Kidney epithelial cell (primary cell): ENCODE measurements around the gene ABCB8. TPM values are rescaled to one million over a fixed set of nuclear protein-coding genes. Genes with fewer than 3 reads are reported as not detected.

Source experiments
- DNase-seq: peaks from one replicate; pipeline ENCODE4 v3.0.0-alpha.2; 2010; ENCODE audit warnings: low read depth
- H3K27me3 ChIP-seq: 2 replicates; pipeline ENCODE4 v1.6.0; 2011; ENCODE audit warnings: low read length; ENCODE audit not compliant: control insufficient read depth, insufficient read depth
- H3K36me3 ChIP-seq: 2 replicates; pipeline ENCODE4 v1.5.1; 2011; ENCODE audit warnings: low read length; ENCODE audit not compliant: control insufficient read depth, insufficient read depth
- H3K4me3 ChIP-seq: 2 replicates; pipeline ENCODE4 v1.5.1; 2011; ENCODE audit warnings: low read depth, mild to moderate bottlenecking, control low read depth, low read length
- total RNA-seq: library from RNA; depleted of rRNA; stranded (reverse); fragments of >200 nt; gene quantifications from 2 replicates; pipeline ENCODE4 v1.2.3, GENCODE V29; 2015
- TF ChIP-seq, protein P1 (sequence below): IDR thresholded peaks from 2 replicates; pipeline ENCODE4 v1.5.1; 2011; ENCODE audit warnings: mild to moderate bottlenecking, moderate library complexity, low read length, control low read depth, inconsistent platforms; ENCODE audit not compliant: insufficient read depth, poor library complexity, severe bottlenecking

ABCB8 gene
- total RNA-seq, 1 donor from 2014 or later, result 37.1 TPM

DNA sequence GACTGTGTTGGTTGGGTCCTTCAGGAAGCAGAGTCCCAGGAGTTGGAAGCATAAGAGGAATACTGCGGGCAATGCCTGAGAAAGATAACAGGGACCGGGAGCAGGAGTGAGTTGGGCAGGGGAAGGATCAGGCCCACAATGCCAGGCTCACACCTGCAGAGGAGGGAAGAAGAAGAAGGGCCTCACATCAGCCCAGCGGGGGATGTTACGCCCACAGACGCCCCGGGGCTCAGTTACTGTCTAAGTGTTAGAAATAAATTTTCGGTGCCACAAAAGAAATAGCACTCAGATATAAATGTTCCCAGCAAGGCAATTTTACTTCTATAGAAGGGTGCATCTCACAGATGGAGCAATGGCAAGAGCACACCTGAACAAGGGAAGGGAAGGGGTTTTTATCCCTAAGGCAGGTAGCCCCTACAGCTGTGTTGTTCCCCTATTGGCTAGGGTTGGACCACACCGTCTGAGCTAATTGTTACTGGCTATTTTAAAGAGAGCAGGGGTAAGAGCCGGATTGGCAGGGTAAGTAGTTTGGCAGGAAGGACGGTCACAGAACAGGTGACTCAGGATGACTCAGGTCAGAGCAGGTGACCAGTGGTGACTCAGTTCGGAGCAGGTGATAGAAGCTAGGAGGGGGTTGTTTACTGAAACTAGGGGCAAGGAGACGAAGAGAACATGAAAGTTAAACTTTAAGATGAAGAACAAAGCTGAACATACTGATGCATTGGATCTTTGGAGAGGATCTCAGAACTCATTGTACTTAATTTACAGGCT, 37.6 kb upstream of the ABCB8 start, which contains the start of gene NOS3:
TSS of gene NOS3 (plus strand) at position 602 of the 771 bp plus-strand sequence. CDS start 2,787 bp downstream, outside the sequence.
- Histone ChIP-seq H3K4me3 (no peak within 1 kb of the TSS), H3K27me3 (peaks cover 24% of the 10 kb centered on the region), H3K36me3 (no peaks in the 10 kb centered on the region)
- DNase-seq, result no peak
- TF ChIP-seq, protein P1, sequence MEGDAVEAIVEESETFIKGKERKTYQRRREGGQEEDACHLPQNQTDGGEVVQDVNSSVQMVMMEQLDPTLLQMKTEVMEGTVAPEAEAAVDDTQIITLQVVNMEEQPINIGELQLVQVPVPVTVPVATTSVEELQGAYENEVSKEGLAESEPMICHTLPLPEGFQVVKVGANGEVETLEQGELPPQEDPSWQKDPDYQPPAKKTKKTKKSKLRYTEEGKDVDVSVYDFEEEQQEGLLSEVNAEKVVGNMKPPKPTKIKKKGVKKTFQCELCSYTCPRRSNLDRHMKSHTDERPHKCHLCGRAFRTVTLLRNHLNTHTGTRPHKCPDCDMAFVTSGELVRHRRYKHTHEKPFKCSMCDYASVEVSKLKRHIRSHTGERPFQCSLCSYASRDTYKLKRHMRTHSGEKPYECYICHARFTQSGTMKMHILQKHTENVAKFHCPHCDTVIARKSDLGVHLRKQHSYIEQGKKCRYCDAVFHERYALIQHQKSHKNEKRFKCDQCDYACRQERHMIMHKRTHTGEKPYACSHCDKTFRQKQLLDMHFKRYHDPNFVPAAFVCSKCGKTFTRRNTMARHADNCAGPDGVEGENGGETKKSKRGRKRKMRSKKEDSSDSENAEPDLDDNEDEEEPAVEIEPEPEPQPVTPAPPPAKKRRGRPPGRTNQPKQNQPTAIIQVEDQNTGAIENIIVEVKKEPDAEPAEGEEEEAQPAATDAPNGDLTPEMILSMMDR, result no peak

DNA sequence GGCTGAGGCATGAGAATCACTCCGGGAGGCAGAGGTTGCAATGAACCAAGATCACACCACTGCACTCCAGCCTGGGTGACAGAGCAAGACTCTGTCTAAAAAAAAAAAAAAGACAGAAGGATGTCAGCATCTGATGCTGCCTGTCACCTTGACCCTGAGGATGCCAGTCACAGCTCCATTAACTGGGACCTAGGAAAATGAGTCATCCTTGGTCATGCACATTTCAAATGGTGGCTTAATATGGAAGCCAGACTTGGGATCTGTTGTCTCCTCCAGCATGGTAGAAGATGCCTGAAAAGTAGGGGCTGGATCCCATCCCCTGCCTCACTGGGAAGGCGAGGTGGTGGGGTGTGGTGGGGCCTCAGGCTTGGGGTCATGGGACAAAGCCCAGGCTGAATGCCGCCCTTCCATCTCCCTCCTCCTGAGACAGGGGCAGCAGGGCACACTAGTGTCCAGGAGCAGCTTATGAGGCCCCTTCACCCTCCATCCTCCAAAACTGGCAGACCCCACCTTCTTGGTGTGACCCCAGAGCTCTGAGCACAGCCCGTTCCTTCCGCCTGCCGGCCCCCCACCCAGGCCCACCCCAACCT, 36.1 kb upstream of the ABCB8 start:
- H3K27me3 ChIP-seq, result peaks cover 16% of the 10 kb centered on the region

DNA sequence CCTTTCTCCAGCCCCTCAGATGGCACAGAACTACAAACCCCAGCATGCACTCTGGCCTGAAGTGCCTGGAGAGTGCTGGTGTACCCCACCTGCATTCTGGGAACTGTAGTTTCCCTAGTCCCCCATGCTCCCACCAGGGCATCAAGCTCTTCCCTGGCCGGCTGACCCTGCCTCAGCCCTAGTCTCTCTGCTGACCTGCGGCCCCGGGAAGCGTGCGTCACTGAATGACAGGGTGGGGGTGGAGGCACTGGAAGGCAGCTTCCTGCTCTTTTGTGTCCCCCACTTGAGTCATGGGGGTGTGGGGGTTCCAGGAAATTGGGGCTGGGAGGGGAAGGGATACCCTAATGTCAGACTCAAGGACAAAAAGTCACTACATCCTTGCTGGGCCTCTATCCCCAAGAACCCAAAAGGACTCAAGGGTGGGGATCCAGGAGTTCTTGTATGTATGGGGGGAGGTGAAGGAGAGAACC, 35.4 kb upstream of the ABCB8 start:
- Histone ChIP-seq H3K4me3 (no peak overlapping the region), H3K27me3 (peaks cover 14% of the 10 kb centered on the region), H3K36me3 (no peaks in the 10 kb centered on the region)
- TF ChIP-seq, protein P1, result no peak
- no peak for DNase-seq

More for the DNA sequence above, 36.1 kb upstream of the ABCB8 start:
- no peak for DNase-seq
- Histone ChIP-seq H3K4me3 (no peak overlapping the region), H3K36me3 (no peaks in the 10 kb centered on the region)
- TF ChIP-seq, protein P1, result no peak

DNA sequence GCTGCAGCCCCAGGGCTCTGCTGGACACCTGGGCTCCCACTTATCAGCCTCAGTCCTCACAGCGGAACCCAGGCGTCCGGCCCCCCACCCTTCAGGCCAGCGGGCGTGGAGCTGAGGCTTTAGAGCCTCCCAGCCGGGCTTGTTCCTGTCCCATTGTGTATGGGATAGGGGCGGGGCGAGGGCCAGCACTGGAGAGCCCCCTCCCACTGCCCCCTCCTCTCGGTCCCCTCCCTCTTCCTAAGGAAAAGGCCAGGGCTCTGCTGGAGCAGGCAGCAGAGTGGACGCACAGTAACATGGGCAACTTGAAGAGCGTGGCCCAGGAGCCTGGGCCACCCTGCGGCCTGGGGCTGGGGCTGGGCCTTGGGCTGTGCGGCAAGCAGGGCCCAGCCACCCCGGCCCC, 34.7 kb upstream of the ABCB8 start:
- no peak for DNase-seq
- H3K4me3 ChIP-seq, result no peak overlapping the region
- TF ChIP-seq, protein P1, result no peak
- no peaks in the 10 kb centered on the region for H3K36me3 ChIP-seq
- H3K27me3 ChIP-seq, result peaks cover 13% of the 10 kb centered on the region

- Histone ChIP-seq H3K36me3 (no peaks in the 10 kb centered on the region), H3K4me3 (no peak overlapping the region), H3K27me3 (peaks cover 7% of the 10 kb centered on the region)
- TF ChIP-seq, protein P1, result no peak
- DNase-seq, result no peak
Observed at GRCh38 chr7:150994141-150994837, 34.0 kb upstream of the ABCB8 start.
